GM12878 (cell line): Measurements from ENCODE around the gene SHD. TPM values are rescaled to one million over a fixed set of nuclear protein-coding genes. Genes with fewer than 3 reads are reported as not detected.

Experiments used
- ATF2 ChIP-seq: IDR thresholded peaks from 2 replicates; pipeline ENCODE4 v1.6.1; 2012; ENCODE audit warnings: low read length, inconsistent platforms
- ATF7 ChIP-seq: fragments of 450-650 bp; IDR thresholded peaks from 2 replicates; pipeline ENCODE4 v1.6.1; 2016; ENCODE audit warnings: low read depth, mild to moderate bottlenecking
- CBFB ChIP-seq: IDR thresholded peaks from 2 replicates; pipeline ENCODE4 v1.6.1; 2016; ENCODE audit warnings: antibody characterized with exemption, low read depth
- CBX3 ChIP-seq: fragments of 200-600 bp; sonication (generic); IDR thresholded peaks from 2 replicates; pipeline ENCODE4 v1.6.1; 2016; ENCODE audit warnings: low read depth, borderline replicate concordance
- CBX5 ChIP-seq: sonication (generic); IDR thresholded peaks from 2 replicates; pipeline ENCODE4 v1.6.1; 2016; ENCODE audit warnings: low read depth, moderate library complexity, mild to moderate bottlenecking, inconsistent platforms
- CHD2 ChIP-seq: IDR thresholded peaks from 2 replicates; pipeline ENCODE4 v1.6.1; 2011; ENCODE audit warnings: low read depth, low read length, improper control_type of control experiment, borderline replicate concordance
- EED ChIP-seq: sonication (generic); IDR thresholded peaks from 2 replicates; pipeline ENCODE4 v1.6.1; 2016; ENCODE audit warnings: antibody characterized with exemption, low read depth
- ETV6 ChIP-seq, 2 experiments: fragments of 450-650 bp in 1 of 2; IDR thresholded peaks in 1 of 2; conservative IDR thresholded peaks in 1 of 2; 2 replicates each; pipeline ENCODE4 v1.6.1; 2014; ENCODE audit warnings: antibody characterized with exemption in 1 of 2, borderline replicate concordance in 1 of 2, low read depth in 1 of 2, mild to moderate bottlenecking in 1 of 2, moderate library complexity in 1 of 2
- FOXK2 ChIP-seq: fragments of 450-650 bp; IDR thresholded peaks from 2 replicates; pipeline ENCODE4 v1.6.1; 2017; ENCODE audit warnings: mild to moderate bottlenecking, moderate library complexity
- GATAD2B ChIP-seq: fragments of 450-650 bp; conservative IDR thresholded peaks from 2 replicates; pipeline ENCODE4 v1.6.1; 2017; ENCODE audit warnings: low read depth, mild to moderate bottlenecking, moderate library complexity
- HSF1 ChIP-seq: fragments of 150-350 bp; IDR thresholded peaks from 2 replicates; pipeline ENCODE4 v1.6.1; 2014; ENCODE audit warnings: mild to moderate bottlenecking, low read depth, low read length
- IKZF1 ChIP-seq: fragments of 450-650 bp; conservative IDR thresholded peaks from 2 replicates; pipeline ENCODE4 v1.6.1; 2017; ENCODE audit warnings: antibody characterized with exemption, mild to moderate bottlenecking
- MTA2 ChIP-seq: fragments of 450-650 bp; IDR thresholded peaks from 2 replicates; pipeline ENCODE4 v1.6.1; 2016; ENCODE audit warnings: low read depth, mild to moderate bottlenecking, moderate library complexity
- NBN ChIP-seq: fragments of 450-650 bp; IDR thresholded peaks from 2 replicates; pipeline ENCODE4 v1.6.1; 2016
- RAD51 ChIP-seq: fragments of 450-650 bp; IDR thresholded peaks from 2 replicates; pipeline ENCODE4 v1.6.1; 2016; ENCODE audit warnings: moderate library complexity, mild to moderate bottlenecking, inconsistent platforms
- SIN3A ChIP-seq: IDR thresholded peaks from 2 replicates; pipeline ENCODE4 v1.6.1; 2012; ENCODE audit warnings: low read depth, low read length, improper control_type of control experiment
- ZBED1 ChIP-seq: IDR thresholded peaks from 2 replicates; pipeline ENCODE4 v1.6.1; 2016; ENCODE audit warnings: borderline replicate concordance
- ZNF274 ChIP-seq: IDR thresholded peaks from one replicate; pipeline ENCODE4 v1.8.0; 2011; ENCODE audit not compliant: insufficient read length, insufficient read depth
- polyA plus RNA-seq, 11 experiments: library from polyadenylated mRNA; depleted of rRNA in 4 of 11; unstranded in 6 of 11; stranded (reverse) in 5 of 11; fragments of >200 nt; fragmentation: Nextera tagmentation in 4 of 11; fragmentation: Illumina TruSeq in 1 of 11; extraction: Ambion mirVana in 4 of 11; extraction: Trizol in 1 of 11; gene quantifications; 1 replicate in 1 of 11; 2 replicates in 10 of 11; pipeline versions ENCODE4 v1.2.1 to v1.2.3, GENCODE V29; 2011 to 2016; ENCODE audit warnings: inconsistent platforms in 2 of 11, missing spikeins in 2 of 11, low read depth in 1 of 11
- total RNA-seq, 4 experiments: library from RNA; depleted of rRNA in 3 of 4; stranded (reverse); fragments of >200 nt in 3 of 4; fragmentation: Illumina TruSeq in 1 of 4; extraction: Trizol in 1 of 4; gene quantifications; 2 replicates each; pipeline versions ENCODE4 v1.2.1 to v1.2.3, GENCODE V29; 2013 to 2021
- TF ChIP-seq, protein P1 (sequence below): fragments of 450-650 bp; IDR thresholded peaks from 2 replicates; pipeline ENCODE4 v1.6.1; 2017; ENCODE audit warnings: mild to moderate bottlenecking
- TF ChIP-seq, protein P2 (sequence below): fragments of 450-650 bp; formaldehyde crosslinking; IDR thresholded peaks from 2 replicates; pipeline ENCODE4 v1.5.0; 2022; ENCODE audit warnings: mild to moderate bottlenecking, missing genetic modification characterization
- TF ChIP-seq, protein P3 (sequence below): IDR thresholded peaks from 2 replicates; pipeline ENCODE4 v1.6.1; 2011; ENCODE audit warnings: low read depth, low read length, improper control_type of control experiment, borderline replicate concordance

The SHD gene
- total and polyA plus RNA-seq, 10 of the 15 experiments (the other 5 are each of a cell fraction or from before 2014, with no cell fraction given): 0.09 TPM; not detected in 9

DNA sequence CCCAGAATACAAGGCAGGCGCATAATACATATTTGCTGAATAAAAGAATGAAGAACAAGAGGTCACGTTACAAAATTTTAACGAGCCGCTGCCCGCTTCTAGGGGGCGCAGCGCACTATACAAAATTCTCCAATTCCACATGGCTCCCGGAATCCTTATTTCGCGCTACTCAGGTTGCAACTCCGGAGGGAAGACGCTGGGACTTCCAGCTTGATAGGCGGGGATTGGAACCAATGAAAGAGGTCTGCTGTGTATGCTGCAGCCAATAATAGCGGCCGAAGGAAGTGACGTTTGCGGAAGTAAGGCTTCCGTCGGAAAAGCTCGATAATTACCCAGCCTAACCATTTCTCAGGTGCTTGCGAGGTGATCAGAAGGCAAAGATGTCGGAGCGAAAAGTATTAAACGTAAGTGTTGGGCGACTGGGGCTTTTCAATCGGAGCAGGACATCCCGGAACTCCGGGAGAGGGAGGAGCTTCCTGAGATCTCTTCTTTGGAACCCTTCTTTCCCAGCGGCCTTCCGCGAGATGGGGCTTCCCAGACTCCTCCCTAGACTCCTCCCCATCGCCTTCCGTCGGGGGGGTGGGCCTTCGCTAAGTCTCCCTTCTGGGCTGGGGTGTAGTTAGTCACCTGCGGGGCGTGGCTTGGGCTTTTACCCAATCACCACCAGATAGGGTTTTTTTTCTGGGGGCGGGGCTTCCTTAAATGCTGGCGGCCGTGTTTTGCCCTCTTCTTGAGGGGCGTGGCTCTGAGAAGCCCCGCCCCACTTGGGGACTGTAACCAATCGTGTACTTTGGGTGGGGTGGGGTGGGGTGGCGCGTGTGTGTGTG lies 32.1 kb upstream of the SHD start, which contains the start of gene YJU2 (continued):
- TF ChIP-seq HSF1 (peak; percentile 49; the same call in 1 of the 2 replicates), ETV6 (conservative IDR thresholded peaks at IDR 0.05 in 1 of 2, IDR thresholded peaks at IDR 0.05 in 1 of 2; ENCODE audit: borderline replicate concordance in 1 of 2, low read depth in 1 of 2) (peak in 1 of 2 experiments; percentile 63; a peak in 1 of 4 replicates), ATF2 (peak; percentile 80), MTA2 (peak; percentile 10; the same call in 1 of the 2 replicates), CBX3 (no peak), IKZF1 (peak; percentile 96), ZNF274 (no peak), EED (peak; percentile 76), ATF7 (peak; percentile 80), CBX5 (peak; percentile 44; the same call in 1 of the 2 replicates), ZBED1 (peak; percentile 53; the same call in 1 of the 2 replicates), CHD2 (peak; percentile 96), RAD51 (peak; percentile 77), FOXK2 (peak; percentile 55; the same call in 1 of the 2 replicates), NBN (peak; percentile 95), CBFB (no peak; the same call in 1 of the 2 replicates), GATAD2B (peak; percentile 60; the same call in 1 of the 2 replicates), SIN3A (peak; percentile 25; the same call in 1 of the 2 replicates)
- TF ChIP-seq, protein P1, sequence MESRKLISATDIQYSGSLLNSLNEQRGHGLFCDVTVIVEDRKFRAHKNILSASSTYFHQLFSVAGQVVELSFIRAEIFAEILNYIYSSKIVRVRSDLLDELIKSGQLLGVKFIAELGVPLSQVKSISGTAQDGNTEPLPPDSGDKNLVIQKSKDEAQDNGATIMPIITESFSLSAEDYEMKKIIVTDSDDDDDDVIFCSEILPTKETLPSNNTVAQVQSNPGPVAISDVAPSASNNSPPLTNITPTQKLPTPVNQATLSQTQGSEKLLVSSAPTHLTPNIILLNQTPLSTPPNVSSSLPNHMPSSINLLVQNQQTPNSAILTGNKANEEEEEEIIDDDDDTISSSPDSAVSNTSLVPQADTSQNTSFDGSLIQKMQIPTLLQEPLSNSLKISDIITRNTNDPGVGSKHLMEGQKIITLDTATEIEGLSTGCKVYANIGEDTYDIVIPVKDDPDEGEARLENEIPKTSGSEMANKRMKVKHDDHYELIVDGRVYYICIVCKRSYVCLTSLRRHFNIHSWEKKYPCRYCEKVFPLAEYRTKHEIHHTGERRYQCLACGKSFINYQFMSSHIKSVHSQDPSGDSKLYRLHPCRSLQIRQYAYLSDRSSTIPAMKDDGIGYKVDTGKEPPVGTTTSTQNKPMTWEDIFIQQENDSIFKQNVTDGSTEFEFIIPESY: no peak; the same call in 1 of the 2 replicates
- TF ChIP-seq, protein P2, sequence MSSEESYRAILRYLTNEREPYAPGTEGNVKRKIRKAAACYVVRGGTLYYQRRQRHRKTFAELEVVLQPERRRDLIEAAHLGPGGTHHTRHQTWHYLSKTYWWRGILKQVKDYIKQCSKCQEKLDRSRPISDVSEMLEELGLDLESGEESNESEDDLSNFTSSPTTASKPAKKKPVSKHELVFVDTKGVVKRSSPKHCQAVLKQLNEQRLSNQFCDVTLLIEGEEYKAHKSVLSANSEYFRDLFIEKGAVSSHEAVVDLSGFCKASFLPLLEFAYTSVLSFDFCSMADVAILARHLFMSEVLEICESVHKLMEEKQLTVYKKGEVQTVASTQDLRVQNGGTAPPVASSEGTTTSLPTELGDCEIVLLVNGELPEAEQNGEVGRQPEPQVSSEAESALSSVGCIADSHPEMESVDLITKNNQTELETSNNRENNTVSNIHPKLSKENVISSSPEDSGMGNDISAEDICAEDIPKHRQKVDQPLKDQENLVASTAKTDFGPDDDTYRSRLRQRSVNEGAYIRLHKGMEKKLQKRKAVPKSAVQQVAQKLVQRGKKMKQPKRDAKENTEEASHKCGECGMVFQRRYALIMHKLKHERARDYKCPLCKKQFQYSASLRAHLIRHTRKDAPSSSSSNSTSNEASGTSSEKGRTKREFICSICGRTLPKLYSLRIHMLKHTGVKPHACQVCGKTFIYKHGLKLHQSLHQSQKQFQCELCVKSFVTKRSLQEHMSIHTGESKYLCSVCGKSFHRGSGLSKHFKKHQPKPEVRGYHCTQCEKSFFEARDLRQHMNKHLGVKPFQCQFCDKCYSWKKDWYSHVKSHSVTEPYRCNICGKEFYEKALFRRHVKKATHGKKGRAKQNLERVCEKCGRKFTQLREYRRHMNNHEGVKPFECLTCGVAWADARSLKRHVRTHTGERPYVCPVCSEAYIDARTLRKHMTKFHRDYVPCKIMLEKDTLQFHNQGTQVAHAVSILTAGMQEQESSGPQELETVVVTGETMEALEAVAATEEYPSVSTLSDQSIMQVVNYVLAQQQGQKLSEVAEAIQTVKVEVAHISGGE (CRISPR knock-in tag): peak; percentile 93
- TF ChIP-seq, protein P3, sequence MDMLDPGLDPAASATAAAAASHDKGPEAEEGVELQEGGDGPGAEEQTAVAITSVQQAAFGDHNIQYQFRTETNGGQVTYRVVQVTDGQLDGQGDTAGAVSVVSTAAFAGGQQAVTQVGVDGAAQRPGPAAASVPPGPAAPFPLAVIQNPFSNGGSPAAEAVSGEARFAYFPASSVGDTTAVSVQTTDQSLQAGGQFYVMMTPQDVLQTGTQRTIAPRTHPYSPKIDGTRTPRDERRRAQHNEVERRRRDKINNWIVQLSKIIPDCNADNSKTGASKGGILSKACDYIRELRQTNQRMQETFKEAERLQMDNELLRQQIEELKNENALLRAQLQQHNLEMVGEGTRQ: peak; percentile 36; the same call in 1 of the 2 replicates
